HG02943 (cell line): Measurements from ENCODE around the gene TLX2.

Experiments used
- ATAC-seq: cut with Tn5 transposase; IDR thresholded peaks from one replicate; pipeline ENCODE4 v1.9.1; 2021; ENCODE audit warnings: mild to moderate bottlenecking, low read depth, moderate library complexity; ENCODE audit not compliant: unreplicated experiment

Gene TLX2

DNA sequence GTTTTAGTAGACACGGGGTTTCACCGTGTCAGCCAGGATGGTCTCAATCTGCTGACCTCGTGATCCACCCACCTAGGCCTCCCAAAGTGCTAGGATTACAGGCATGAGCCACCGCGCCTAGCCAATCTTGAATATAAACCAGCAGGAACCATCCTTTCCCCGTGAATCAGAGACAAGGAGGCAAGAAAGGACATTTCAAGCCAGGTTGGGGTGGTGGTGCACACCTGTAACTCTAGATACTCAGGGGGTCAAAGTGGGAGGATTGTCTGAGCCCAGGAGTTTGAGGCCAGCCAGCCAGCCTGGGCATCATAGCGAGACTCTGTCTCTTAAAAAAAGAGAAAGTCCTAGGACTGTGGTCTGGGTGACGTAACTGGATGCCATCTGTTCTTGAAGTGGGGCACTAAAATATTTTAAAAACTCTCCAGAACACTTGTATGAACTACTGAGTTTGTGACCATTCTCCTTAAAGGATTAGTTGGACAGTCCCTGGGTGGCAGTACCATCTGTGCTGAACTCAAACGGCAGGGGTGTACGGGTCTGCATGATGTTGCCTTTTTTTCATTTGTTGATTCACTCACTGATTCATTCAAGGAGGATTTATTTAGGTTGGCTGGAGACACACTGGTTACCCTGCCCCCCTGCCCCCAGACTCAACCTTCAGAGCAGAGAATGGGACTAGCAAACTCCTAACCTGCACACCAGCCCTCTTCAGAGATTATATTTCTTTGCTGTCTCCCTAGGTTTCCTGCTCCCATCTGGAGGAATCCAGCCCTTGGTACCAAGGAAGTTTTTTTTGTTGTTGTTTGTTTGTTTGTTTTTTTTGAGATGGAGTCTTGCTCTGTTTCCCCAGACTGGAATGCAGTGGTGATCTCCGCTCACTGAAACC lies 2.9 kb upstream of the TLX2 start:
- no peak for ATAC-seq

DNA sequence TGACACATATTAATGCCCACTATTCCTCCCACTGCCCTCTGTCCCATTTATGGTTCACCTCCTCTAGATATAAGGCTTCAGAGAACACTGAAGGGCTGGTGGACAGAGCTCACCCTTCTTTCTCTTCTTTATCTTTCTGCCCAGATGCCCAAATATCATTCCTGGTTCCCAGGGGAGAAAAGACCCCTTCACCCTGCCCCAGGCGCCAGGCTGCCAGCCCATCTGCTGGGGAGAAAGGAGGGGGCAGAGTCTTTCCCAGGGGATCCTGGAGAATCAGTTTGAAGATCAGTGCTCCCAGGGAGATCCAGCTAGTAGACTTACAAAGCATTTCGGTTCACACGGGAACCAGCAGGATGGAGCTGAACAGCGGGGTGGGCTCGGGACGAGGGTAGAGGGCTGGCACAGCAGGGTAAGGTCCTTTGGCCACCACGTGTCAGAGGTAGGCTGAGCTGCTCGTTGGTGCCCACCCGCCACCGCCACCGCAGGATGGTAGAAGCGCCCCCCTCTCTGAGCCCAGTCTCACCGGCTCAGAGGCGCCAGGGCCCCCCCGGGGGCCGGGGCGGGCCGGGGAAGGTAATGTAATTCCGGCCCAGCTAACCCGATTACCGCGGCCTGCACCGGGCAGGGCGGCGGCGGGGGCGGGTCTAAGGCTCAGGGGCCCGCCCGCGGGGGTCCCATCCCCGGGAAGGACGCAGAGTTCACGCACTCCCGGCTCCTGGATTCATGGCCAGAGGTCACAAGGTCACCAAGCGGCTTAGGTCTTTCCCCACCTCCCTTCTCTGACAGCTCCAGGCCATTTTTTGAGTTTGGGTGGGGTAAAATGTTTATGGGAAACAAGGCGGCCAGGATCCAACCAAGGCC lies 1.3 kb upstream of the TLX2 start:
- ATAC-seq, result no peak

DNA sequence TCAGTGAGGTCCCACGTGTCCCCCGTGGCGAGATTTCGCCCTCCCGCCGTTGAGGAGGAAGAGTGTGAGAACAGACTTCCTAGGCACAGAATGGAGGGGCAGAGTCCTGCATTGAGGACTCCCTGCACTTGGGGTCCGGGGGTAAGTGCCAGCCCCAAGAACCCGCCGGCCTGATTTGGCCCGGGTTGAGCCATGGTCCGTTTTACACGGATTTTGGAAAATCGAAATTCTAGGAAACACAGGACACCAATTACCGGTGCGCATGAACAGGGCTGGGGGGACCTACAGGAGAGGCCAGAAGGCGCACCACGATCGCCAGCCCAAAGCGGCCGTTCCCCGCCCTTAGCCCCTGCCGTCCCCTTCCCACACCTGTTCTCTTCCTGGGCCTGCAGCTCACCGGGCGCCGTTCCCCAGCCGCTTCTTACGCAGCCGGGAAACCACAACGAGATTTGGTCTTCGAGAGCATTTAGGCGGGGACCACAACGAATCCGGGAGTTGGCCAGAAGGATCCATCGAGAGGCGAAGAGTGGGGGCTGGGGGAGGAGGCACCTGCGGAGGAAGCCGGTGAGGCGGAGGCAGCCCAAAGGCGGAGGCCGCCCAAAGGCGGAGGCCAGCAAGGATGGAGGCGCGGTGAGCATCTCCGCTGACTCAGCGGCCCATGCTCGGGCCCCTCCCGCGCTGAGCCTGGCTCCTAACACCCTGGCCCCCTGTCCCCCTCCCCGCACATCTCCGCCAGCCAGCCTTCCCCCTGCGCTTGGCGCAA lies 464 bp upstream of the TLX2 start:
- ATAC-seq, result no peak

DNA sequence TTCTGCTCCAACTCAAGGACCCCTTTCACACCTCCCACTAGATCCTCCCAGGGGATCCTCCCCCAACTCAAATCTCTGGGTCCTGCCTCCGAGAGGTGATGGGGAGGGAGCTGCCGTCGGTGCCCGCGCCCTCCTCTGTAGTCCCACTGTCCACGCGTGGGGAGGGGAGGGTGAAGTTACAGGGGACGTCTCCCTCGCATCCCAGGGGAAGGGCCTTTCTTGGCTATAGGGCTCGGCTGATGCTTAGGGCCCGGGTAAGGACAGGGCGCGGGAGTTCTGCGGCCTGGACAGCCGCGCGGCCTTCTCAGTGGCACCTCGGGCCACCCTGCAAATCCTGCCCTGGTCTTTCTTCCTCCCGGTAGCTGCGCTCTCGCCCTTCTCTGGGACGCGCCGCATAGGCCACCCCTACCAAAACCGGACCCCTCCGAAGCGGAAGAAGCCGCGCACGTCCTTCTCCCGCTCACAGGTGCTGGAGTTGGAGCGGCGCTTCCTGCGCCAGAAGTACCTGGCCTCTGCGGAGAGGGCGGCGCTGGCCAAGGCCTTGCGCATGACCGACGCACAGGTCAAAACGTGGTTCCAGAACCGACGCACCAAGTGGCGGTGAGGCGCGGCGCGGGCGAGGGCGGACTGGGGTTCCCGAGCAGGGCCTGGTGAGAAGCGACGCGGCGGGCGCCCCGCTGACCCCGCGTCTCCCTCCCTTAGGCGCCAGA lies 1.2 kb downstream of the TLX2 start:
- no peak for ATAC-seq

DNA sequence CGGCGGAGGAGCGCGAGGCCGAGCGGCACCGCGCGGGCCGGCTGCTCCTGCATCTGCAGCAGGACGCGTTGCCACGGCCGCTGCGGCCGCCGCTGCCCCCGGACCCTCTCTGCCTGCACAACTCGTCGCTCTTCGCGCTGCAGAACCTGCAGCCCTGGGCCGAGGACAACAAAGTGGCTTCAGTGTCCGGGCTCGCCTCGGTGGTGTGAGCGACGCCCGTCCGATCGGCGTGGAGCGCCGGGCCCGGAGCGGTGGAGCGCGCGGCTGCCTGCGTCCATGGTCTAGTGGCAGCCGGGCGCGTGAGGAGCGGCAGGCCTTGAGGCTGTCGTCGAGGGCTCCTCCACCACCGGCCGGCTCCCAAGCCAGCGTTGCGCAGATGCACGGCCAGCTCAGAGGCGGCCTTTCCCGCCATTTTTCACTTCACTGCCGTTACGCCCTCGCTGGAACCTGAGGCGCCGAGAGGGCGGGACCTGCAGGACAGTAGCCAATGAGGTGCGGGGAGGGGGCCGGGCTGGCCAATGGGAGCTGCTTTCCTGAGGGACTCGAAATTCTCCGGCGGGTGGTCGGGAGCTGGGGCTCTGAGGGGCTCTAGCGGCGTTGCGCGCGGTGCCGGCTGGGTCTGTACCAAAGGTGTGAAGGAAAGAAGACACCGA lies 1.9 kb downstream of the TLX2 start:
- no peak for ATAC-seq

DNA sequence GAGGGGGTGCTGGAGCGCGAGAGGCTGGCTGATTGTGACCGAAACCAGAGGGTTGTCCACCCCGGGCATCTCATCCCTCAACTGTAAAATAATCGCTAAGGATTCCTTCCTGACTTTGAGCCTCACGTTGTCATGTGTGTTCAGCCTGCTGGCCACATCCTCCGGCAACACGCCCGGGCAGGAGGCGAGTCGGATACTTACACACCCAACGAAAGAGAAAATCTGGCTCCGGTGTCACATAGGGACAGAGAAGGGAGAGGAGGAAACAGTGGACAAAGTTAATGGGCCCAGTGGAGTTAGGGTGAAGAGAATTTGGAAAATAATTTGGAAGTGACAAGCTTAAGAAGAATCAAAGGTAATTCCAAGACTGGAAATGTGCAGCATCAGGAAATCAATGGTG lies 2.4 kb downstream of the TLX2 start:
- no peak for ATAC-seq

DNA sequence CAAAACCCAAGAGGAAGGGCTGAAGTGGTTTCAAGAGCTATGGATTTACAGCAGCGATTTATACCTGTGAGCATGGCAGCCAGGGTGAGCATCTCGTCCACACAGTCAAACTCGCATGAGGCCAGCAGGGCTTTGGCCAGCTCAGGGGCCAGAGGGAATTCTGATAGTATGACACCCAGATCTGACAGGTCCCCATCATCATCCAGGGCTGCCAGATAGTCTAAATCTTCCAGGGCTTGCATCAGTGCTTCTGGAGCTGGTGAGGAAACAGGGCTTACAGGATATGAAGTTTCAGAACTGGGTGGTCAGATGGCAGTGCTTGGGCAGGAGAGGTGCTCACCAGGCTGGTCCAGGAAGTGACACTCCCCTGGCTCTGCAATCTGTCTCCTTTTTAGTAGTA lies 8.3 kb downstream of the TLX2 start:
- ATAC-seq, result no peak

DNA sequence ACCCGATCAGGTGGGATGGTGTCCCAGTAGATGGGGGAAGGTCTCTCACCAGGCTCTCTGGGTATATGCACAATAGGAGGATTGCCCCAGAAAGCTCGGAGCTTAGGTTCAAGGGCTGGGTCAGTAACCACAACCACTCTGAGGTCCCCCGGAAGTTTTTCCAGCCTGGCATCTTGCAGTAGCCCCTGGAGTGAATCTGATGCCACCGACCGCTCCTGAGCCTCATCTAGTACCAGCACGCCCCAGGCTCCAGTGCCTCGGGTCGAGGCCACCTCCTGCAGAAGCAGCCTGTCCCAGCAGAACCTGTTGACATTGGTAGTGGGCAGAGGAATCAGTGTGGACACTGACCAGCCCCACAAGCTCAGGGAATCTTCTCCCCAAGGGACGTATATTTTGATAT lies 9.8 kb downstream of the TLX2 start:
- no peak for ATAC-seq

DNA sequence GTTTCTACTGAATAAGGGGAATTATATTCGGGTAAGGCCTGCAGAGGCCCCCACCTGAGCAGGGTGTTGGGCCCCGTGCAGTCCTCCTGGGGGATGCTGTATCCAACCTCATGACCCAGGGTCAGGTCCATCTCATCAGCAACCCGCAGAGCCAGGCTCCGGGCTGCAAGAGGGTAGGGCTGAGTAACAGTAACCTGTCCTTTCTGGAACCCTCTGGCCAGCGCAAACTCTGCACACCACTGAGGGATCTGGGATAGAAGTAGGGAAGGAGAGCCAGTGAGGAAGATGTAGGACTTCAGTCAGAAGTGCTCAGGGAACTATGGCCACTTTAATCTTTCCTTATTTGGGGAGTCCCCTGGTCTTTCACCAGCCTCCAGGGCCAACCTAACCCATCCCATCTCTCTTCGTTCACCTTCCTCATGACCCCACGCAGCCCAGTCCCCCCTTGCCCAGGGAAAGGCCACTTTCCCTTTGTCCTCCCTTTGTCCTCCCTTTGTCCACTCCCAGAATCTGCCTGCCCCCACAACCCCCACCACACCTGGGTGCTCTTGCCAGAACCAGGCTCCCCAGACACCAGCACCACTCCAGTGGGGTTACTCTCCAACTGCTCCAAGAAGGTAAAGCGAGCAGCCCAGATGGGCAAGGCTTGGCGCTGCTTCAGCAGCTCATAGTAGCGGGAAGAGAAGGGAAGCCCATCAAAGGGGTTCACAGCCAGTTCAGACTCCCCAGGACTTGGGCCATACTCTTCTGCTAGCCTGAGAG lies 10.9 kb downstream of the TLX2 start:
- ATAC-seq, result no peak

DNA sequence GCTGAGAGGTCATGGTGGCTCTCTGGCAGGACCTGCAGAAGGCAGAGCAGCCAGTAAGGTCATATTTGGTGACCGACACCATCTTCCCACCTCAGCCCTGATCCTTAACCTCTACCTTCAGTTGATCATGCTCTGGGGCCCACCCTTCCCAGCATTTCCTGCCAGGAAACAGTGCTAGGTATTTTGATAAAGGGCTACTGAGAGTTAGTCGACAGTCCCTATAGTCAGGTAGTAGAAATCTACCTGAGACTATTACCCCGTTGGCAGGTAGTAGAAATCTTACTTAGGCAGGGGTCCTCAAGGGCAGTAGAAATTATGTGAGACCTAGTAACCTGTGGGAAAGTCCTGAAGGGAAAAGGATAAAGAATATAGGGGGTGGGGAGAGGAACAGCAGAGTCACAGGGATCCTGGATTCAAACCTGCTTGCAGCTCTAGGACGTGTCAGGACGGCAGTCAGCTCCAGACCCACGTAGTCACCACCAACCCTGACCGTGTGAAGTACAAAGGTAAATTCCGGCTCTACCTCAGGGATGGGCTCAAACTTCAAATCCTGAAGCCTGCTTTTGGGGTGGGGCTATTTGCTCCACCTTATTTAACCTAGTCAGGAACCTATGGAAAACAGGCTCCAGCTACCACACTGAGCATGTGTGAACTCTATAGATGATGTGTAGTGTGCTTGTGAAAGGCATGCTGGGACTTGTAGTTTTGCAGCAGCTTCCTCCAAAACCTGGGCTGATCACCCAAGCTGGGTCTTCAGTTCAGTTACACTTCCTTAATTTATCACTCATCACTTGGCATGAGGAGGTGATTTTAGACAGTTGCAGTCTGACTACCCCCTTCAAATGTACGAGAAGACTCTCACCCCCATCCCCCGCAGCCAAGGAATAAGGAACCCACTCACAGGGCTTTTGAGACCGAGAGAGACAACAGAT lies 11.7 kb downstream of the TLX2 start, which contains the start of gene DQX1:
Gene DQX1, minus strand, starts transcription at position 515 of the 932 bp plus-strand sequence. Its CDS starts 502 bp downstream, at position 13.
- ATAC-seq, result no peak

DNA sequence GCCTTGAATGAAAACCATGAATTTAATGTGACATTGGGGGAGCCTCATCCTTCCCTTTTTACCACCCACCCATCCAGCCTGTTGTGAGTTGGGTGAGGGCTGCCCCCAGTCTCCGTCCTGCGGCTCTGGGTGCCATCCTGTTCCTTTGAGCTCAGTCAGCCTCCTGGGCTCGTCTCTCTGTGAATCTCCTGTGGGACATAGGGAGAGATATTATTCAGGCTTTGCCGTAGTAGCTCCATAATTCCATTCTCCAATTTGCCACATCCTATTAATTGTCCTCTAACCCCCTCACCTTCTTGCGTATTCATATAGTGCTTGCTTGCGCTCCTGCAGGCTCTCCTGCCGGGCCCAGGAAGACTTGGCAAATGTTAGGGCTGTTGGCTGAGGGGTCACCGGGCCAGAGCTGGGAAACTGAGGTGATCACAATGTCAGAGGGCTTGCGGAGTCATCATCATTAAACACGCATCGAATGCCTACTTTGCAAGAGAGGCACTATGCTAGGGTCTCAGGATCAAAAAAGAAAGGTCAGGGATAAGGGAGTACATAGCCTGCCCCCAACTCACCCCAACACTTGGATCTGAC lies 12.5 kb downstream of the TLX2 start:
- no peak for ATAC-seq

DNA sequence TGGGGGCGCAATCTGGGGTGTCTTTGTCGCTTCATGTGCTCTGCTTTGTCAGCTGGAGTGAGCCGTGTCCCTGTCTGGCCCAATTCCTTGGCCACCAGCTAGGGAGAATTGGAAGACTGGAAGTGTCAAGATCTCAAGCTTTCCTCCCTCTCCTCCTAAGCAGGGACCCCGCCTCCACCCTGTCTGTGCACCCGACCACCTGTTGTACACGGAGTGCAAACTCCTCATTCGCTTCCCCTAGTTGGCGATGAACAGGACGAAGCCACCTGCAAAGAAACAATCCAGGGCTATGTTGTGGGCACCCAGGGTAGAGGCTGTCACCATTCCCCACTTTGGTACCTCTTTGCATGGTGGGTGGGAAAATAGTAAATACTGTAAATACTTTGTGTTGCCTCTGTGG lies 13.5 kb downstream of the TLX2 start:
- ATAC-seq, result no peak

DNA sequence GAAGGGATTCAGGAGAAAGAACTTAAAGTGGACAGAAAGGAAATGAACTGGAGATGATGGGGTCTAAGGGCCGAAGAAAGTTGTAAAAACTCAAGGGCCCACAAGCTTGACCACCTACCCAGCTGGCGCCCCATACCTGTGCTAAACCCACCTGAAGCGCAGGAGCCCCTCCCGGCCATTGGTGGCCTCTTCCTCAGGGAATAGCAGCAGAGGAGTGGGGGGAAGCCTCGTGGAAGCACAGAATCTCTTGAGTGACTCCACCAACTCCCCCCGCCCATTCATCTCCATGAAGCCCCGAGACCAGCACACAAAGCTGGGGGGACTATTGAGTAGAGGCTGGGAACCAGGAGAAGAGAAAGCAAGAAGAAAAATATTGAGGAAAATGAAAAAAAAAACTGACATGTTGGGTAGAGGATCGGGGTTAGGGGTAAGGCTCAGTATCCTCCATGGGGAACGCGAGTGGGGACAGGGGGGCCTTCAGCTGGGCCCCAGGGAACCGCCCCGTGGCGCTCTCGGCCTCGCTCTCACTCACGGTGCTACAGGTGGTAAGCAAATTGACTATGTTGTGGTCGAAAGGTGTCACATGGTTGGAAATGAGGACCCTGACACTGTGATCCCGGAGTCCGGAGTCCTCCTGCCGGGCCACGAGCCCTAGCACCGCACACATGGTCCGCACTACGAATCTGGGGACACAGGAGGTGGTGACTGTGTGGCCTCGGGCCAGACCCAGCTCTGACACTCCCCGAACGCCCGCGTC lies 14.5 kb downstream of the TLX2 start:
- ATAC-seq, result peak; percentile 19

DNA sequence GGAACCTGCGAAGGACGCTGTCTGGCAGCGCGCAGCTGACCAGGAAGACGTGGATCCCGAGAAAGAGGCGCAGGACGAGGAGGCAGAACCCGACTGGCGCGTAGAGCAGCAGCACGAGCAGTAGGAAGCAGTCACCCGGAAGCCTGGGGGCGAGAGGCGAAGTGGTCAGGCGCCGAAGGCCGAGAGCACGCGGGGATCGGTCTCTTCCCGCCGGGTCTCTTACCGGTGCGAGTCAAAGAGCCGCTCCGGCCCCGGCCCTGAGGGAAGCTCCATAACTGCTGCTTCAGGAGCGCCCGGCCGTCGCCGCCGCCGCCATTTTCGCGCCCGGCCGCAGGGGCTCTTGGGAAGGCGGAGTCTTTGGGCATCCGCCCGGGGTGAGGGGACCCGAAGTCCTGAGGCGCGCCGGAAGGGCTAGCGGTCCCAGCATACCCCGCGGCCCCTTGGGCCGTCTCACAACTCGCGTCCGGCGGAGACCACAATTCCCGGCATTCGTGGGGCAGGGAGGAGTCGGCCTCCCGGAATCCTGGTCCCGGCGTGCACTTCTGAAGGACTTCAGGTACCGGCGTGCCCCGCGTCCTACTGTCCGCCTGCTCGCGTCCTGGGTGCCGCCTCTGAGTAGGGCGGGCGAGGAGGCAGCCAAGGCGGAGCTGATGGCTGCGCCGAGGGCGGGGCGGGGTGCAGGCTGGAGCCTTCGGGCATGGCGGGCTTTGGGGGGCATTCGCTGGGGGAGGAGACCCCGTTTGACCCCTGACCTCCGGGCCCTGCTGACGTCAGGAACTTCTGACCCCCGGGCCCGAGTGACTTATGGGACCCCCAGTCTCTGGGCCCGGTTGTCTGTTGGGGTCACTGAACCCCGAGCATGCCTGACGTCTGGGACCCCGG lies 15.3 kb downstream of the TLX2 start, which contains the start of the genes AUP1 and HTRA2:
Gene AUP1, minus strand, starts transcription at position 350 of the 882 bp plus-strand sequence. Its CDS starts 77 bp downstream, at position 273.
Gene HTRA2, plus strand, starts transcription at position 577 of the 882 bp plus-strand sequence. Its CDS starts 74 bp downstream, at position 651.
- peak; percentile 84 for ATAC-seq
